ENCODE results near the gene ANKS1B. TPM values are rescaled to one million over a fixed set of nuclear protein-coding genes. Genes with fewer than 3 reads are reported as not detected.

ANKS1B gene
- total RNA-seq, 4 donors from 2014 or later, result 4.9 to 15.4 (median 9.4) TPM

DNA sequence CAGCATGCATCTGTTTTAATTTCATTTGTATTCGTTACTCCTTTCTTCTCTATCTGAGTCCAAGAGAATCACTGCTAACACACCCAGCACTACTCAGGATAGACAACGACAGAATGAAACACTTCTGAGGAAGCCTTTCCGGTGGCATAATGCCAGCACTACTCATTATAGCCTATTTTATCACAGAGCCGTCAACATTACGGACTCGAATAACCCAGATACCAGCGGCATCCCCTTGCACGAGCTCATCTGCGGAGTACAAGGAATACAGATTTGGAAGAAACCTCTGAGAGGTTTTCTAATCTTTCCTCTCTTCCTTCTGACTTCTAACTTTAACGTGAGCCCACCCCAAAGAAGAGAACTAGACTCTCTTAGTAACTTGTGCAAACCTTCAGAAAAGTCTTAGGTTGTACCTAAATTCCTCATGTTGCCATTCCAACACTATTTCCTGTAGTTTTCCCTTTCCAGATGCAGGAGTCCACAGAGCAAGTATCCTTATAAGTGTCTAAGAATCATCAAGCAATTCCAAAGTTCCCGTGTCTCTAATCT is 1091.5 kb downstream of the ANKS1B start:
- Histone ChIP-seq H3K36me3 (no peaks in the 10 kb centered on the region), H3K4me3 (no peak overlapping the region), H3K9me3 (no peaks in the 10 kb centered on the region), H3K4me1 (peaks cover 17% of the 10 kb centered on the region), H3K27me3 (peaks cover 58% of the 10 kb centered on the region), H3K27ac (no peak overlapping the region)
- WGBS, result 23% methylated on average over 11 of the region's 11 CpGs
- no peak for TF ChIP-seq POLR2AphosphoS5 (IDR thresholded peaks at IDR 0.05)
- no peak for TF ChIP-seq POLR2A (IDR thresholded peaks at IDR 0.05)
- TF ChIP-seq, protein P1, sequence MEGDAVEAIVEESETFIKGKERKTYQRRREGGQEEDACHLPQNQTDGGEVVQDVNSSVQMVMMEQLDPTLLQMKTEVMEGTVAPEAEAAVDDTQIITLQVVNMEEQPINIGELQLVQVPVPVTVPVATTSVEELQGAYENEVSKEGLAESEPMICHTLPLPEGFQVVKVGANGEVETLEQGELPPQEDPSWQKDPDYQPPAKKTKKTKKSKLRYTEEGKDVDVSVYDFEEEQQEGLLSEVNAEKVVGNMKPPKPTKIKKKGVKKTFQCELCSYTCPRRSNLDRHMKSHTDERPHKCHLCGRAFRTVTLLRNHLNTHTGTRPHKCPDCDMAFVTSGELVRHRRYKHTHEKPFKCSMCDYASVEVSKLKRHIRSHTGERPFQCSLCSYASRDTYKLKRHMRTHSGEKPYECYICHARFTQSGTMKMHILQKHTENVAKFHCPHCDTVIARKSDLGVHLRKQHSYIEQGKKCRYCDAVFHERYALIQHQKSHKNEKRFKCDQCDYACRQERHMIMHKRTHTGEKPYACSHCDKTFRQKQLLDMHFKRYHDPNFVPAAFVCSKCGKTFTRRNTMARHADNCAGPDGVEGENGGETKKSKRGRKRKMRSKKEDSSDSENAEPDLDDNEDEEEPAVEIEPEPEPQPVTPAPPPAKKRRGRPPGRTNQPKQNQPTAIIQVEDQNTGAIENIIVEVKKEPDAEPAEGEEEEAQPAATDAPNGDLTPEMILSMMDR (IDR thresholded peaks at IDR 0.05), result no peak
- TF ChIP-seq EP300 (IDR thresholded peaks at IDR 0.05), result no peak
- no peak for DNase-seq (ENCODE audit: low spot score in 2 of 2)

DNA sequence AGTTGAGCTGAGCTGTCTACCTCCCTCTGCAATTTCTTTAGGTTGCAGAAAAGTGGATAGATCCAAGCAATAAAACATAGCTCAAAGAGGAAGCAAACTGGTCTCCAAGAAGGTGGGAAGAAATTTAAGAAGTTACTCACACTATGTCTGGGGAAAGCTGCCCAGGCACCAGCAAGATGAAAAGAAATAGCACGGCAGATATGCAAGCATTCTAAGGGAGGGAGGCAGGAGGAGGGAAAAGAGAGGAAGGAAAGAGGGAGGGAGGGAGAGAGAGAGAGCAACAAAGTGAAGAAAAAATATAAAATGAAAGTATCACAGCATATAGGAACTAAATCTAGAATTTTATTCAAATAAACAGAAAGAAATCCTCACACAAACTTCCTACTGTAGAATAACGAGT is 1099.0 kb downstream of the ANKS1B start:
- Histone ChIP-seq H3K36me3 (no peaks in the 10 kb centered on the region), H3K9me3 (no peaks in the 10 kb centered on the region), H3K27ac (no peak overlapping the region), H3K4me1 (no peaks in the 10 kb centered on the region), H3K27me3 (peaks cover 4% of the 10 kb centered on the region), H3K4me3 (no peak overlapping the region)
- no peak for DNase-seq (ENCODE audit: low spot score in 2 of 2)
- 69% methylated on average over 2 of the region's 2 CpGs for WGBS
- TF ChIP-seq POLR2AphosphoS5 (IDR thresholded peaks at IDR 0.05), result no peak
- no peak for TF ChIP-seq POLR2A (IDR thresholded peaks at IDR 0.05)
- TF ChIP-seq, protein P1 (IDR thresholded peaks at IDR 0.05), result no peak
- TF ChIP-seq EP300 (IDR thresholded peaks at IDR 0.05), result no peak

DNA sequence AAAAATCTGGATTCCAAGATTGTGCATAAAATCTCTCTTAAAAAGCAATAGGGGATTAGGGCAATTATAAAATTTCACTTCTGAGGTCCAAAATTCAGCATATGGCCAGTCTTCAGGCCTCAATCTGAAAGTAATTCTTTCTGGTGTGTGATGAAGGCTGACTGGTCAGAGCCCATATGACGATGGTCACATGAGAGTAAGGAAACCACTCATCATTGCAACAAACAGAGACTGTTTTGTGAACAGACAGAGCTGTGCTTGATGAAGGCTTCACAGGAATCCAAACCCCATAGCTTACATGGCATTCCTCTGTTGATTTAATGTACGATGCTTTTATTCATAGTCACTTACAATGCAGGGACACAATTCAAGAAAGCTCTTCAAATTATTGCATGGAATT is 1101.5 kb downstream of the ANKS1B start:
- no peaks in the 10 kb centered on the region for H3K36me3 ChIP-seq
- no peaks in the 10 kb centered on the region for H3K9me3 ChIP-seq
- DNase-seq (ENCODE audit: low spot score in 2 of 2), result no peak
- H3K27ac ChIP-seq, result no peak overlapping the region
- H3K4me1 ChIP-seq, result no peaks in the 10 kb centered on the region
- TF ChIP-seq POLR2A (IDR thresholded peaks at IDR 0.05), result no peak
- TF ChIP-seq, protein P1 (IDR thresholded peaks at IDR 0.05), result no peak
- TF ChIP-seq POLR2AphosphoS5 (IDR thresholded peaks at IDR 0.05), result no peak
- TF ChIP-seq EP300 (IDR thresholded peaks at IDR 0.05), result no peak
- no peak overlapping the region for H3K4me3 ChIP-seq
- WGBS, result 67% methylated on average over 2 of the region's 2 CpGs
- H3K27me3 ChIP-seq, result no peaks in the 10 kb centered on the region

DNA sequence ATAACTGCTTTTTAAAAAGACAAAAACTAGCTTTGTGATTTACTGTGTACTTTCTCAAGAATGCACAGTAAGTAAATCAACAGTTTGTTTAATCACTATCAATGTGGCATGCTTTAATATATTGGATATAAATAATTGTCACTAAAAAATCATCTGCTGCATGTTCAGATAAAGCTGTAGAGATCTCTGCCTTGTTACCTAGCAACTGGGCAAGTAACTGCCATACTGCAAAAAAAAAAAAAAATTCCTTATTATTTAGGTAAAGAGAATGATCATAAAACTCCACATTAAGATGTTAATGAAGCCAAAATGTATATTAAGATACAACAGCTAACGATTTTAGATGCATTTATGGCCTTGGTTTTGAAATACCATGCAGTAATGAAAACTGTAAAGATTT is 1102.2 kb downstream of the ANKS1B start:
- no peaks in the 10 kb centered on the region for H3K36me3 ChIP-seq
- H3K9me3 ChIP-seq, result no peaks in the 10 kb centered on the region
- no peaks in the 10 kb centered on the region for H3K27me3 ChIP-seq
- WGBS, result 73% methylated on average over 1 of the region's 1 CpG
- TF ChIP-seq EP300 (IDR thresholded peaks at IDR 0.05) (no peak), POLR2A (IDR thresholded peaks at IDR 0.05) (no peak), POLR2AphosphoS5 (IDR thresholded peaks at IDR 0.05) (no peak)
- TF ChIP-seq, protein P1 (IDR thresholded peaks at IDR 0.05), result no peak
- no peak overlapping the region for H3K4me3 ChIP-seq
- no peak overlapping the region for H3K27ac ChIP-seq
- DNase-seq (ENCODE audit: low spot score in 2 of 2), result no peak
- H3K4me1 ChIP-seq, result no peaks in the 10 kb centered on the region

DNA sequence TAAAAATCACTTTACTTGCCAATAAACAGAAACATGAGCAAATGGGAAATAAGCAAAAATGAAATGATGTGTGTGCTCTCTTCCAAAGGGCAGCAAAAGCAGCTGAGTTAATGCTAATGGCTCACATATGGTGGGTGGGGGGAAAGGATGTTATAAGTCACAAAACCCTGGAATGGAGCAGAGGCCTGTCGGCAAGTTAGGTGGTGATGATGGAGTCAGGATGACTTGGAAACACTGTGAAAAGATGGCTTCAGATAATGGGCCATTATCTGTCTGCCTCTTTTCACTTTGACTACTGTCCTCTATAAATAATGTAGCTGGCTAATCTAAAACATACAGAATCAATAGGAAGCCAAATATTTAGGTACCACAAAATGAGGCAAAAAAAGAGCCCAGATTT is 1111.0 kb downstream of the ANKS1B start:
- Histone ChIP-seq H3K27ac (no peak overlapping the region), H3K4me3 (no peak overlapping the region), H3K36me3 (no peaks in the 10 kb centered on the region), H3K27me3 (no peaks in the 10 kb centered on the region), H3K4me1 (no peaks in the 10 kb centered on the region), H3K9me3 (no peaks in the 10 kb centered on the region)
- no peak for DNase-seq (ENCODE audit: low spot score in 2 of 2)
- WGBS, result 72% methylated on average over 1 of the region's 1 CpG
- TF ChIP-seq EP300 (IDR thresholded peaks at IDR 0.05) (no peak), POLR2AphosphoS5 (IDR thresholded peaks at IDR 0.05) (no peak), POLR2A (IDR thresholded peaks at IDR 0.05) (no peak)
- TF ChIP-seq, protein P1 (IDR thresholded peaks at IDR 0.05), result no peak

Data from suprapubic skin (tissue), 4 donors.